SK-N-SH (cell line): ENCODE measurements around the gene PROSER2. TPM values are rescaled to one million over a fixed set of nuclear protein-coding genes. Genes with fewer than 3 reads are reported as not detected.

Experiments used
- CTCF ChIA-PET: fragments of 300-600, 350-600 bp; formaldehyde crosslinking; extraction: SDS; loops from one replicate; lab custom pipeline; 2021; lab: Yijun Ruan, JAX
- POLR2A ChIA-PET: fragments of 350-600 bp; sonication (Branson Sonifier 250); formaldehyde crosslinking; extraction: SDS; loops from one replicate; lab custom pipeline; 2020; ENCODE audit warnings: antibody characterized with exemption, inconsistent platforms; lab: Yijun Ruan, JAX
- DNase-seq: peaks from one replicate; pipeline ENCODE4 v3.0.0; 2012
- H2AFZ ChIP-seq: fragments of 200-600 bp; sonication (generic); 2 replicates; pipeline ENCODE4 v1.8.1; 2016; ENCODE audit warnings: antibody characterized with exemption, mild to moderate bottlenecking, low read depth
- H3F3A ChIP-seq: fragments of 200-600 bp; sonication (generic); replicated peaks from 2 replicates; pipeline ENCODE3; 2016; ENCODE audit warnings: antibody characterized with exemption, mild to moderate bottlenecking; ENCODE audit not compliant: insufficient read depth
- H3K27ac ChIP-seq, 2 experiments: fragments of 200-500 bp in 1 of 2; fragments of 200-600 bp in 1 of 2; sonication (Bioruptor generic) in 1 of 2; sonication (generic), shearing (Covaris generic) in 1 of 2; 2 replicates each; pipeline versions ENCODE4 v1.5.1 to v1.6.1; 2014 to 2016; ENCODE audit warnings: low read depth in 2 of 2, inconsistent platforms in 1 of 2, low read length in 1 of 2, mild to moderate bottlenecking in 1 of 2, mixed read lengths in 1 of 2
- H3K27me3 ChIP-seq: fragments of 200-600 bp; sonication (generic), shearing (Covaris generic); 2 replicates; pipeline ENCODE4 v1.6.1; 2016; ENCODE audit warnings: mixed run types; ENCODE audit not compliant: insufficient read depth
- H3K36me3 ChIP-seq, 2 experiments: fragments of 200-500 bp in 1 of 2; fragments of 200-600 bp in 1 of 2; sonication (Bioruptor generic) in 1 of 2; sonication (generic) in 1 of 2; replicated peaks in 1 of 2; 2 replicates each; pipeline versions ENCODE3 to v1.5.1; 2014 to 2016; ENCODE audit warnings: low read length in 1 of 2, mild to moderate bottlenecking in 1 of 2; ENCODE audit not compliant: insufficient read depth in 2 of 2, control insufficient read depth in 1 of 2
- H3K4me1 ChIP-seq, 2 experiments: fragments of 200-500 bp in 1 of 2; fragments of 200-600 bp in 1 of 2; sonication (Bioruptor generic) in 1 of 2; sonication (generic), shearing (Covaris generic) in 1 of 2; 2 replicates each; pipeline versions ENCODE4 v1.5.1 to v1.6.1; 2014 to 2016; ENCODE audit warnings: low read depth in 1 of 2, low read length in 1 of 2, mixed run types in 1 of 2; ENCODE audit not compliant: insufficient read depth in 2 of 2, control insufficient read depth in 1 of 2
- H3K4me2 ChIP-seq: fragments of 200-600 bp; sonication (generic), shearing (Covaris generic); 2 replicates; pipeline ENCODE4 v1.6.1; 2017; ENCODE audit warnings: mixed run types
- H3K4me3 ChIP-seq, 2 experiments: fragments of 200-500 bp in 1 of 2; fragments of 200-600 bp in 1 of 2; sonication (Bioruptor generic) in 1 of 2; sonication (generic), shearing (Covaris generic) in 1 of 2; 2 replicates each; pipeline versions ENCODE4 v1.5.1 to v1.8.1; 2014 to 2016; ENCODE audit warnings: low read depth in 2 of 2, inconsistent platforms in 1 of 2, low read length in 1 of 2, mild to moderate bottlenecking in 1 of 2, mixed read lengths in 1 of 2, moderate library complexity in 1 of 2
- H3K79me2 ChIP-seq: fragments of 200-600 bp; sonication (generic); 2 replicates; pipeline ENCODE4 v1.8.1; 2017; ENCODE audit warnings: mild to moderate bottlenecking; ENCODE audit not compliant: insufficient read depth
- H3K9ac ChIP-seq: fragments of 200-600 bp; sonication (generic); 2 replicates; pipeline ENCODE4 v1.6.1; 2017; ENCODE audit warnings: mixed run types
- H3K9me2 ChIP-seq: fragments of 200-600 bp; sonication (generic); 2 replicates; pipeline ENCODE4 v1.6.1; 2017; ENCODE audit warnings: mixed run types
- H3K9me3 ChIP-seq: fragments of 200-600 bp; sonication (generic); 2 replicates; pipeline ENCODE4 v1.6.1; 2017; ENCODE audit warnings: mixed run types, mild to moderate bottlenecking, moderate library complexity
- H4K20me1 ChIP-seq: fragments of 200-600 bp; sonication (generic); 2 replicates; pipeline ENCODE4 v1.6.1; 2017; ENCODE audit warnings: mild to moderate bottlenecking, mixed run types; ENCODE audit not compliant: insufficient read depth
- CHD2 ChIP-seq: fragments of 150-350 bp; IDR thresholded peaks from 2 replicates; pipeline ENCODE4 v1.6.1; 2018; ENCODE audit warnings: low read length; ENCODE audit not compliant: partially characterized antibody
- CTCF ChIP-seq: fragments of 200-600 bp; sonication (generic); IDR thresholded peaks from 2 replicates; pipeline ENCODE4 v1.6.1; 2017; ENCODE audit warnings: antibody characterized with exemption, mild to moderate bottlenecking, moderate library complexity
- EZH2phosphoT487 ChIP-seq: fragments of 200-600 bp; sonication (generic); IDR thresholded peaks from 2 replicates; pipeline ENCODE4 v1.6.1; 2017; ENCODE audit warnings: low read depth, mixed run types, mild to moderate bottlenecking, antibody characterized with exemption, moderate library complexity, borderline replicate concordance
- FOSL2 ChIP-seq: IDR thresholded peaks from 2 replicates; pipeline ENCODE4 v1.4.0; 2012; ENCODE audit warnings: low read depth, mild to moderate bottlenecking, moderate library complexity, borderline replicate concordance
- FOXM1 ChIP-seq: IDR thresholded peaks from 2 replicates; pipeline ENCODE4 v1.4.0; 2012; ENCODE audit warnings: low read depth, mild to moderate bottlenecking
- GATA2 ChIP-seq: sonication (generic); formaldehyde crosslinking; IDR thresholded peaks from 2 replicates; pipeline ENCODE4 v1.5.0; 2020; ENCODE audit warnings: mild to moderate bottlenecking, missing genetic modification reagents
- NRF1 ChIP-seq: IDR thresholded peaks from 2 replicates; pipeline ENCODE4 v1.6.1; 2012; ENCODE audit warnings: low read depth, mild to moderate bottlenecking, low read length
- REST ChIP-seq: IDR thresholded peaks from 2 replicates; pipeline ENCODE4 v1.6.1; 2012; ENCODE audit warnings: mild to moderate bottlenecking, low read depth, low read length, moderate library complexity
- RFX5 ChIP-seq: IDR thresholded peaks from 2 replicates; pipeline ENCODE4 v1.6.1; 2012; ENCODE audit warnings: mild to moderate bottlenecking, improper control_type of control experiment, low read length
- TAF1 ChIP-seq: IDR thresholded peaks from 2 replicates; pipeline ENCODE4 v1.6.1; 2012; ENCODE audit warnings: low read depth, mild to moderate bottlenecking, low read length, moderate library complexity, borderline replicate concordance
- TCF12 ChIP-seq: IDR thresholded peaks from 2 replicates; pipeline ENCODE4 v1.4.0; 2012
- TEAD4 ChIP-seq: IDR thresholded peaks from 2 replicates; pipeline ENCODE4 v1.4.0; 2012; ENCODE audit warnings: mild to moderate bottlenecking, borderline replicate concordance; ENCODE audit not compliant: insufficient read depth
- USF1 ChIP-seq: IDR thresholded peaks from 2 replicates; pipeline ENCODE4 v1.4.0; 2012; ENCODE audit warnings: low read depth, borderline replicate concordance
- WGBS: methylation state at CpG from one replicate; pipeline ENCODE4 v1.1.6; 2017; ENCODE audit warnings: low lambda C conversion rate; 5-methylcytosine and 5-hydroxymethylcytosine counted together
- polyA plus RNA-seq, 3 experiments: library from polyadenylated mRNA; depleted of rRNA; stranded (reverse); fragments of >200 nt; gene quantifications; 2 replicates each; pipeline ENCODE4 v1.2.3, GENCODE V29; 2012

Gene PROSER2
- polyA plus RNA-seq, 1 of the 3 experiments (the other 2 are of a cell fraction): 0.95 TPM

GRCh38 chr10:11808808-11809207, 14.3 kb upstream of the PROSER2 start:
- Histone ChIP-seq H4K20me1 (no peaks in the 10 kb centered on the region), H3K4me3 (no peak overlapping the region), H3K9me2 (no peaks in the 10 kb centered on the region), H3F3A (no peaks in the 10 kb centered on the region), H3K79me2 (no peaks in the 10 kb centered on the region), H2AFZ (no peak overlapping the region), H3K4me2 (no peak overlapping the region), H3K27me3 (no peaks in the 10 kb centered on the region), H3K9me3 (no peaks in the 10 kb centered on the region), H3K27ac (no peak overlapping the region), H3K4me1 (peaks cover 0 to 4% of the 10 kb centered on the region in 2 experiments; a peak in 1 of 4 replicates), H3K9ac (no peak overlapping the region), H3K36me3 (no peaks in the 10 kb centered on the region)
- ChIA-PET CTCF (interaction anchor here (1.2 to 3.6 kb wide), 2 partner anchors 11 to 385 kb away, joined by 3 to 18 read pairs; no protein-coding TSS in a partner anchor), POLR2A (no interaction called here)
- no peak for DNase-seq
- TF ChIP-seq EZH2phosphoT487 (no peak), CTCF (no peak), USF1 (no peak), TCF12 (no peak), FOXM1 (no peak), NRF1 (no peak), FOSL2 (no peak), REST (no peak), CHD2 (no peak)
- 76% methylated on average over 5 of the region's 5 CpGs for WGBS

GRCh38 chr10:11810313-11810766, 12.8 kb upstream of the PROSER2 start:
- no peaks in the 10 kb centered on the region for H3K9me2 ChIP-seq
- TF ChIP-seq RFX5 (no peak), USF1 (no peak), TEAD4 (no peak), GATA2 (CRISPR knock-in tag) (no peak), TAF1 (no peak)
- H3K9me3 ChIP-seq: no peaks in the 10 kb centered on the region
- H3K27ac ChIP-seq: no peak overlapping the region
- no peaks in the 10 kb centered on the region for H3K36me3 ChIP-seq
- no peak overlapping the region for H2AFZ ChIP-seq
- no peak overlapping the region for H3K9ac ChIP-seq
- ChIA-PET CTCF (interaction anchor here (1.8 to 3.6 kb wide), 2 partner anchors 10 to 28 kb away, joined by 7 to 18 read pairs; no protein-coding TSS in a partner anchor), POLR2A (no interaction called here)
- H3F3A ChIP-seq: no peaks in the 10 kb centered on the region
- WGBS: 78% methylated on average over 13 of the region's 13 CpGs
- DNase-seq: no peak
- H3K4me3 ChIP-seq: no peak overlapping the region
- H3K4me2 ChIP-seq: no peak overlapping the region
- H3K79me2 ChIP-seq: no peaks in the 10 kb centered on the region
- no peaks in the 10 kb centered on the region for H4K20me1 ChIP-seq
- peaks cover 0 to 11% of the 10 kb centered on the region in 2 experiments; a peak in 1 of 4 replicates for H3K4me1 ChIP-seq
- no peaks in the 10 kb centered on the region for H3K27me3 ChIP-seq
